ENCODE data around the gene MTSS2. TPM values are rescaled to one million over a fixed set of nuclear protein-coding genes. Genes with fewer than 3 reads are reported as not detected.

The MTSS2 gene
- total RNA-seq, 1 experiment from 2014 or later, result 52.0 TPM

GRCh38 chr16:70659546-70659945 is 26.3 kb downstream of the MTSS2 start:
- no peaks in the 10 kb centered on the region for H4K20me1 ChIP-seq (ENCODE audit: insufficient read depth)
- BruUV-seq (replicated peaks), result no TSS peak
- no peaks in the 10 kb centered on the region; the same call in 1 of the 2 replicates for H3F3A ChIP-seq (ENCODE audit: insufficient read depth, low read depth)
- no peaks in the 10 kb centered on the region for H3K4me1 ChIP-seq (replicated peaks; ENCODE audit: insufficient read depth)
- CTCF ChIA-PET, result no interaction called here
- H3K27ac ChIP-seq, result no peak overlapping the region
- intact Hi-C loops (cut with micrococcal nuclease; ENCODE audit: unreplicated experiment), result no loop called here
- no peak overlapping the region for H3K4me2 ChIP-seq
- H3K9me3 ChIP-seq (ENCODE audit: insufficient read depth, low read depth), result no peaks in the 10 kb centered on the region
- no peaks in the 10 kb centered on the region for H3K9me2 ChIP-seq (ENCODE audit: insufficient read depth)
- no peaks in the 10 kb centered on the region for H3K79me2 ChIP-seq (ENCODE audit: low read depth)
- DNase-seq, result no peak
- H3K27me3 ChIP-seq (ENCODE audit: insufficient read depth, low read depth), result no peaks in the 10 kb centered on the region
- H2AFZ ChIP-seq, result no peak overlapping the region
- POLR2A ChIA-PET (ENCODE audit: unreplicated experiment), result interaction anchor here (0.5 kb wide), 1 partner anchor 966 kb away, joined by 21 read pairs; the partner anchor contains the start of gene MARVELD3
- H3K36me3 ChIP-seq (ENCODE audit: low read depth), result no peaks in the 10 kb centered on the region
- H3K4me3 ChIP-seq, result no peak overlapping the region
- no peak for TF ChIP-seq EZH2 (IDR thresholded peaks at IDR 0.05; ENCODE audit: low read depth)
- TF ChIP-seq, protein P1, sequence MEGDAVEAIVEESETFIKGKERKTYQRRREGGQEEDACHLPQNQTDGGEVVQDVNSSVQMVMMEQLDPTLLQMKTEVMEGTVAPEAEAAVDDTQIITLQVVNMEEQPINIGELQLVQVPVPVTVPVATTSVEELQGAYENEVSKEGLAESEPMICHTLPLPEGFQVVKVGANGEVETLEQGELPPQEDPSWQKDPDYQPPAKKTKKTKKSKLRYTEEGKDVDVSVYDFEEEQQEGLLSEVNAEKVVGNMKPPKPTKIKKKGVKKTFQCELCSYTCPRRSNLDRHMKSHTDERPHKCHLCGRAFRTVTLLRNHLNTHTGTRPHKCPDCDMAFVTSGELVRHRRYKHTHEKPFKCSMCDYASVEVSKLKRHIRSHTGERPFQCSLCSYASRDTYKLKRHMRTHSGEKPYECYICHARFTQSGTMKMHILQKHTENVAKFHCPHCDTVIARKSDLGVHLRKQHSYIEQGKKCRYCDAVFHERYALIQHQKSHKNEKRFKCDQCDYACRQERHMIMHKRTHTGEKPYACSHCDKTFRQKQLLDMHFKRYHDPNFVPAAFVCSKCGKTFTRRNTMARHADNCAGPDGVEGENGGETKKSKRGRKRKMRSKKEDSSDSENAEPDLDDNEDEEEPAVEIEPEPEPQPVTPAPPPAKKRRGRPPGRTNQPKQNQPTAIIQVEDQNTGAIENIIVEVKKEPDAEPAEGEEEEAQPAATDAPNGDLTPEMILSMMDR (conservative IDR thresholded peaks at IDR 0.05), result no peak

- no peak for DNase-seq
- TF ChIP-seq, protein P1 (conservative IDR thresholded peaks at IDR 0.05), result no peak
- no peak for TF ChIP-seq EZH2 (IDR thresholded peaks at IDR 0.05; ENCODE audit: low read depth)
- H3F3A ChIP-seq (ENCODE audit: insufficient read depth, low read depth), result no peaks in the 10 kb centered on the region; the same call in 1 of the 2 replicates
- H3K4me1 ChIP-seq (replicated peaks; ENCODE audit: insufficient read depth), result peaks cover 4% of the 10 kb centered on the region; the same call in 1 of the 2 replicates
- H3K4me2 ChIP-seq, result no peak overlapping the region
- no peak overlapping the region for H2AFZ ChIP-seq
- no peaks in the 10 kb centered on the region for H3K36me3 ChIP-seq (ENCODE audit: low read depth)
- no peaks in the 10 kb centered on the region for H3K9me2 ChIP-seq (ENCODE audit: insufficient read depth)
- H3K9me3 ChIP-seq (ENCODE audit: insufficient read depth, low read depth), result no peaks in the 10 kb centered on the region
- BruUV-seq (replicated peaks), result no TSS peak
- CTCF ChIA-PET, result no interaction called here
- no peaks in the 10 kb centered on the region for H3K27me3 ChIP-seq (ENCODE audit: insufficient read depth, low read depth)
- H3K4me3 ChIP-seq, result no peak overlapping the region
- H3K27ac ChIP-seq, result no peak overlapping the region
- intact Hi-C loops (cut with micrococcal nuclease; ENCODE audit: unreplicated experiment), result no loop called here
- H4K20me1 ChIP-seq (ENCODE audit: insufficient read depth), result no peaks in the 10 kb centered on the region
- no peaks in the 10 kb centered on the region for H3K79me2 ChIP-seq (ENCODE audit: low read depth)
- POLR2A ChIA-PET (ENCODE audit: unreplicated experiment), result no interaction called here
These were observed 26.9 kb downstream of the MTSS2 start for GRCh38 chr16:70658921-70659320.

GRCh38 chr16:70657956-70658355 is 27.9 kb downstream of the MTSS2 start:
- H3K27me3 ChIP-seq (ENCODE audit: insufficient read depth, low read depth), result no peaks in the 10 kb centered on the region
- no peak overlapping the region for H3K27ac ChIP-seq
- TF ChIP-seq, protein P1 (conservative IDR thresholded peaks at IDR 0.05), result no peak
- TF ChIP-seq EZH2 (IDR thresholded peaks at IDR 0.05; ENCODE audit: low read depth), result no peak
- no peaks in the 10 kb centered on the region for H3K9me2 ChIP-seq (ENCODE audit: insufficient read depth)
- POLR2A ChIA-PET (ENCODE audit: unreplicated experiment), result no interaction called here
- H2AFZ ChIP-seq, result no peak overlapping the region
- BruUV-seq (replicated peaks), result no TSS peak
- no peak for DNase-seq
- H3K4me2 ChIP-seq, result no peak overlapping the region
- CTCF ChIA-PET, result no interaction called here
- H3K9me3 ChIP-seq (ENCODE audit: insufficient read depth, low read depth), result no peaks in the 10 kb centered on the region
- H4K20me1 ChIP-seq (ENCODE audit: insufficient read depth), result no peaks in the 10 kb centered on the region
- no peak overlapping the region for H3K4me3 ChIP-seq
- peaks cover 4% of the 10 kb centered on the region; the same call in 1 of the 2 replicates for H3F3A ChIP-seq (ENCODE audit: insufficient read depth, low read depth)
- intact Hi-C loops (cut with micrococcal nuclease; ENCODE audit: unreplicated experiment), result no loop called here
- H3K4me1 ChIP-seq (replicated peaks; ENCODE audit: insufficient read depth), result peaks cover 12% of the 10 kb centered on the region
- H3K36me3 ChIP-seq (ENCODE audit: low read depth), result no peaks in the 10 kb centered on the region
- H3K79me2 ChIP-seq (ENCODE audit: low read depth), result no peaks in the 10 kb centered on the region

Measured in PC-9 (cell line).